ENCODE results near the gene CERKL.

The CERKL gene

DNA sequence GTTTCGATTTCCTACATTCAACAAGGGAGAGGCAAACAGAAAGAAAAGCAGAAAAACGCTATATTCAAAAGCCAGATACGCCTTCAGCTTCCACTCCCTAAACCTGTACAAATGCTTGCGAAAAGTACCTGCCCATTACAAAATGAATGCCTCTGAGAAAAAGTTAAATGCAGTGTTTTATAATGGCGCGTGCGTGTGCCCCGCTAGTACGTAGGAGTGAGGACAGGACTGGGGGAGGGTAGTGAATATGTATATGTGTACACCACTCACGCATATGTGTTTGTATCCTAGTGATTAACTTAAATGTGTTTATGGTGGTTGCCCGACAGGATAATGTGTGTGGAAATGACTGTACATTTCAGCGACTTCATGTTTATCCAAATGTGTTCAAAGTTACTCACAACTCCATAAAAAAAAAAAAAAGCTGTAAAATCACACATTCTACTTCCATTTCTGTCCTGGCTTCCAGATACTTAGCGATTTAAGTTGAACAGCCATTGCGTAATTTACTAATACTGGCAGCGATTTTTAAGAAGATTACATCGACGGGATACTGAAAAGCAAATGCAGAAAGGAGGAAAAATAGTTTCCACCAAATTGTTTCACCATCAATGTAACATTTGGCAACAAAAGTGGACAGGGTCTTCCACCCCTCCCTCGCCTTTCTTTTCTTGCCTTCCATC is 22.1 kb upstream of the CERKL start:
- DNase-seq (ENCODE audit: low read depth, low spot score) = no peak

DNA sequence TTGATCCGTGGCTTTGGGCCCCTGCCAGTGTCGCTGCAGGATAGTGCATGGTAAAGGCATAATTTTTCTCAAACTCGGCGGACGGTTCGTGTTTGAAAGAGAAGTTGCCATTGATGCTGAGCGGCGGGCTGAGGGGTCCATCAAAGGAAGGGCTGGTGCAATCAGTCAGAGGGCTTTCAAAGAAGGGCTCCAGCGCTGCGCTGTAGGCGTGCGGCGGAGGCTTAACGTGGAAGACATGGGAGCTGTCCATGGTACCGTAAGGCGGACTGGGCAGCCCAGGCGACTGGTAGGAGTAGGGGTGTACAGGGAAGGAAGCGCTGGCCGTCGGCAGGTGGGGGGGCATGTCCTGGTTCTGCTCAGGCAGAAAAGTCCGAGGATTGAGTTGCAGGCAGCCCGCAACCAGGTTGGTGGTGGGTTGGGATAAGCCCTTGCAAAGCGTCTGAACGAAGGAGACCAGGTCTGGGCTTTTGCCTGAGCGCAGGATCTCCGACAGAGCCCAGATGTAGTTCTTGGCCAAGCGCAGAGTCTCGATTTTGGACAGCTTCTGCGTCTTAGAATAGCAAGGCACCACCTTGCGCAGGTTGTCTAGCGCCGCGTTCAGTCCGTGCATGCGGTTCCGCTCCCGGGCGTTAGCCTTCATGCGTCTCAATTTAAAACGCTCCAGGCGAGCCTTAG is 21.1 kb upstream of the CERKL start:
- DNase-seq (ENCODE audit: low read depth, low spot score) = peak; percentile 7

DNA sequence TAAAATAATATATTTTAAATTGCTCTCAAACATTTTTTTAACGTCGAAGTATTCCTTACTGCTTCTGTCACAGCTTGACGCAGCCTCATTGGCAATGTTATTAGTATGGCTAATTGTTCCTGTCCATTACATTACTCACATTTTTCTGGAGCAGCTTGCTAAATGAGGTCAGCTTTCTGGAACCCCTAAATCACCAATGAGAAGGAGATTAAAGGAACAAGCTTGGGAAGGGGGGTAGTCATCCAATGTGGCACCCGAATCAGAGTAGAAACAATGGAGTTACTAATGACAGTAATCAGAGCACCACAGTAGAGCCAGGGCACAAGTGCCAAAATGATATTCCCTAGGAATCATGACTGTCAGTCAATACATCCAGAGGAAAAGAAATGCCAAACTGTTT is 18.3 kb upstream of the CERKL start:
- DNase-seq (ENCODE audit: low read depth, low spot score) = no peak

DNA sequence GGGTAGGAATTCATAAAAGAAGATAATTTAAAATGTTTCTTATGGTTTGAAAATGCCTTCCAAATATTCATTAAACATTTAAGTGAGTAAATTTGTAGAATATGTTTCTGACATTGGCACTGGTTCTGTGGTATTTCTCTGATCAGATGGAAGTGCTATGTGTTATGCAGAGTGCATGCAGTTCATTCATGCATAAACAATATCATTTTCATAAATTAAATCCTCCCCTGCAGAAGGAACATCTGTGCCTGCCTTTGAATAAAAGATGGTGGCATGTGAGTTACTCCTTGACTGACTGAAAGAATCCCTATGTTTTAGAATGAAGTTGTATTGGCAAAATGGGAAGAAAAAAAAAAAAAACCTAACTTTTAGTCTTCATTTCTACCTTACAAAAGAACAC is 17.6 kb upstream of the CERKL start:
- no peak for DNase-seq (ENCODE audit: low read depth, low spot score)

DNA sequence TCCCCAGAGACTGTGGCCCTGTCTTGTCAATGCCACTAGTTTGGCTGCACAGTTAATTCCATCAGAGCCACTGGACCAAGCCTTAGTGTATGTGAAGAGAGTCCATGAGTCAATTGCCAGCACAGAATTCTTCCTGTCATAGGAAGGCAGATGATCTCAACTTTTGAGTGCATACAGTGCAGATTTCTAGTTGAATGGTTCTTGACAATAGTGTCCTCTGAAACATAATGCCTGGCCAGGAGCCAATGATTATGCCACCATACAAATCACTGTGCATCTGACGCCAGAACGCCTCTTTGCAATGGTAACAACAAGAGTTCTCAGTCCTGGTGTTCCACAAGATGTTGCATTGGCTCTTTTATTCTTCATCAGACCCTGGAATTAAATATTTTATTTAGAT is 16.3 kb upstream of the CERKL start:
- DNase-seq (ENCODE audit: low read depth, low spot score) = no peak

DNA sequence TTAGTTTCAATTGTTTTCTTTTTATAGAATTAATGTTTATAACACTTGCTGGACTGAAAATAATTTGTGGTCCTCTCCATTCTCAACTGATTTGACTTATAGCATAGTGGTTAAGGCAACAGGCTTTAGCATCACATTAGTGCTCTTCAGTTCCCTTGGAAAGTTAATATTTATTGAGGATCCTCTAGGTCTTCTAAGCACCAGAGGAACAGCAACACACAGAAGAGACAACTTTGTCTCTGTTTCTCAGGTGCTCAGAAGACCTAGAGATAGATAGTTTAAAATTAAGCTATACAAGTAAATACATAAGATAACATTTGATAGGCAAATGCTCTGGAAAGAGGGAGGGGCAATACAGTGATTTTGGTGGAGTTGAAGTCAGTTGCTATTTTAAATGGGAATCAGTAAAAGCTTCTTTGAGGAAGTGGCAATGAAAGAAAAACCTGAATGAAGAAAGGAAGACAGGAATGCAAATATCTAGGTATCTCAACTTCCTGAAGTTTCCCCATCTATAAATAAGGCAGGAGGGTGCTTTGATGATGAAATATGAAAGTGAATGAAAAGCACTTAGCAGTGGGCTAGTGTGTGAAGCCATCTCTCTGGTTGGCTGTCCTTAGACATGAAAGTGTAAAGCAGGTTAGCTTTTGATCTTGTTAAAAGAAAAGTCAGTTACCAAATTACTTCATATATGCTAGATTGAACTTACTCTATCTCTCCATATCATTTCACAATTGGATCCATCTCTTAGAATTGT is 15.5 kb upstream of the CERKL start:
- no peak for DNase-seq (ENCODE audit: low read depth, low spot score)

DNA sequence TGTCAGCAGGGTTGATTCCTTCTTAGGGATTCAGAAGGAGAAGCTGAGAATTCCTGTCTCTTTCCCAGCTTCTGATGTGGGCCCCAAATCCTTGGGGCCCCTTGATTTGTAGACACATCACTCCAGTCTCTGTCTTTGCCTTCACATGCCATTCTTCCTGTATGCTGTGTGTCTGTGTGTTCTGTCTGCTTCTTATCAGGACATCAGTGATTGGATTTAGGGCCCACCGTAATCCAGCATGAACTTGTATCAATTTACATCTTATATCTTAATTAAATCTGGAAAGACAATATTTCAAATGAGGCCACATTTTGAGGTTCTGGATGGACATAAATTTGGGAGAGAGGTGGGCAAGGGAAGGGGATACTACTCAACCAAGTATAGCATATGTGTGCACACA is 13.7 kb upstream of the CERKL start:
- no peak for DNase-seq (ENCODE audit: low read depth, low spot score)

DNA sequence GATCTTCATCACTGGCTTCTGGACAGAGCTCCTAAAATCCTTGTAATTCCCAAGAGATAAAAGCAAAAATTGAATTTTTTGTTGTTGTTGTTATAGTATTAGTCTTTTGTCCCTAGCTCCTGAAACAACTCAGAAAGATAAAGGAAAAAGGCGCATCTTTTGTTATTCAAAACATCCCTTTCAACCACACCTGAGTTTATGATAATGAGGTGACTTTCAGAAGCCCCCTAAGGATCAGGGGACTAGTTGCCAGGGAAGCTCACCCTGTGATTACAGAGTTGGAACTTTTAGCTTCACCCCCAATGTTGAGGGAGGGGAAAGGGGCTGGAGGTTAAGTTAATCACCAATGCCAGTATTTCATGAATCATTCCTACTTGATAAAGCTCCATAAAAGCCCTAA is 10.3 kb upstream of the CERKL start:
- DNase-seq (ENCODE audit: low read depth, low spot score) = no peak

DNA sequence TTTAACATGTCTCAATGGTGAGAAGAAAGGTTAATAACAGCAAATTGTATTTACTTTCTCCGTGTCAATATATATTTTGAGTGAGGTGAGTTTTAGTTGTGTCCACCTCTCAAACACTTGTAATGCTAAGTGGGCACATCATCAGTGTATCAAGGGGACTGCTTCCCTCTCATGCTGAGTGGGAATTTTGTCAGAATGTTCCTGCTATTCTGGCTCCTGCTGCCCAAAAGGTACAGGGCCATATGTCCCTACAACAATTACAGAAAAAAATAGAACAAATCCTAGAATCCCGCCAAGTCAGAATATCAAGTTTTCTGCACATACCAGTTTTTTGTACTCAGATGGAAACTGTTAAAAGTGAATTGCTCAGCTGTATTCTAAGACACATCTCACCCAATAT is 5.4 kb upstream of the CERKL start:
- no peak for DNase-seq (ENCODE audit: low read depth, low spot score)

DNA sequence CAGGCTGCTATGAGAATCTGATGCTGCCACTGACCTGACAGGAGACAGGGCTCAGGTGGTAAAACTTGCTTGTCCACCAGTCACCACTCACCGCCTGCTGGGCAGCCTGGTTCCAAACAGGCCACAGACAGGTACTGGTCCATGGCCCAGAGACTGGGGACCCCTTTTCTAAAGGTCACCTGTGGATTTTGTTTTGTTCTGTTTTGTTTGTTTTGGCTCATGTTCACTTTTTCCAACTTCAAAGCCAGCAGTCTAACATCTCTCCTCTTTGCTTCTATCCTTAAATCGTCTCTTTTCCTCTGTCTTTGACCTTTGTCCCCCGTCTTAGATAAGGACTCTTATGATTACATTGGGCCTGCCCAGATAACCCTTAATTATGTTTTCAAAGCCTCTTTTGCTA is 3.3 kb upstream of the CERKL start:
- no peak for DNase-seq (ENCODE audit: low read depth, low spot score)

DNA sequence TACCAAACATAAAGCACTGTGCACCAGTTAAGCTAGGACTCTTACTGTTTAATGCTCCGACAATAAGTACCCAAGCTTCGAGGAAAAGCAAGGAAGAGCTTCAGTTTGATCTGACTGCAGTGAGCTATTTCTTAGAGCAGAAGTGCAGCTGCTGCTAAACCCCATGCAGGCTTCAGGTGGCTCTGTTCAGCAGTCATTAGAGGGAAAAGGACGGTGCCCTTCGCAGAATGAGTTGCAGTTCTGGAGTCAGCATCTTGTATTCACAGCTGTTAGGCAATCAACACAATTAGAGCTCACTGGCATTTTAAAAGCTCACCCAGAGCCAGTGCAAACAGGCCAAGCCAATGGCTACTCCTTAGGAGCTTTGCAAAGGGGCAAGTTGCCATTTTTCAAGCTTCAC is 1.5 kb upstream of the CERKL start:
- no peak for DNase-seq (ENCODE audit: low read depth, low spot score)

DNA sequence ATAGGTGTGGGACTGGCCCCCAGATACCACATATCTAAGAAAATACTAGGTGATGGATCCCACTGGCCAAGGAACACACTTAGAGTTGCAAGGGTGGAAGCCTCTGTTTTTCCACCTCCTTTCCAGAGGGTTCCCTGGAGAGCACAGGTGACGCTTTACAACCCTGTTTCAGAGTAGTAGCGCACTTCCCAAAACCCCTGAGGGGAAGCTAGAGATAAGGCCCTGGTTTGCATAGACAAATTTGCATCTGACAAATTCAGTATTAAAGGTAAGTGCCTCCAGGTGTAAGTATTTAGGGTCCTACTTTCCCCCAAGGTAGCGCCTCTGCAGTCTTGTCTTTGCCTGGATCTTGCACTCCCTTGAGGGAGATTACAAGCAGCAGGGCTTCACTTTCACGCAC is 474 bp upstream of the CERKL start:
- DNase-seq (ENCODE audit: low read depth, low spot score) = no peak

DNA sequence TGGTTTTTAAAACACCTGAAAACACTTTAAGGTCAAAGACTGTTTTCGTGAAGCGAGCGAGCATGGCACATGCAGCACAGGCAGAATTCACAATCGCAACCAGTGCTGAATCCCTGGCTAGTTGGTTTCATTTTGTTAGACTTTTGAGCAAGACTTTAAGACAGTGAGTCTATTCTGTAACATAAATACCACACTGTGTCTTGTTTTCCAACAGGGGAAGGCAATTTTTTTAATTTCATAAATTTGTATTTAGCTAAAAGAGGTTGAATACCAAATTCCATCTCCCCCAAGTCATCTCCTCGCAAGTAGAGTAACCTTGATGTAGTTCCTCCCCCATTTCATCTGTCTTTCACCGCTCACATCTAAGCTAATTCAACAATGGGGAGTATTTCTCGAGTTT is 1.4 kb downstream of the CERKL start:
- no peak for DNase-seq (ENCODE audit: low read depth, low spot score)

DNA sequence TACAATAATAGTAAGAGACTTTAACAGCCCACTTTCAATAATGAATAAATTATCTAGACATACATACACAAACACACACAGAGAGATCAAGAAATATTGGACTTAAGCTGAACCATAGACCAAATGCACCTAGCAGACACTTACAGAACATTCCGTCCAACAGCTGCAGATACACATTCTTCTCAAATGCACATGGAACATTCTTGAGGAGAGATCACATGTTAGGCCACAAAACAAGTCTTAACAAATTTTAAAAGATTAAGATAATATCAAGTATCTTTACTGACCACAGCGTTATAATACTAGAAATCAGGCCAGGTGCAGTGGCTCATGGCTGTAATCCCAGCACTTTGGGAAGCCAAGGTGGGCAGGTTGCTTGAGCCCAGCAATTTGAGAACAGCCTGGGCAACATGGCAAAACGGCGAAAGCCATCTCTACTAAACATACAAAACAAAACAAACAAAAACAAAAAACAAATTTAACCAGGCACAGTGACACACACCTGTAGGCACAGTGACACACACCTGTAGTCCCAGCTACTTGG is 7.4 kb downstream of the CERKL start:
- DNase-seq (ENCODE audit: low read depth, low spot score) = no peak

DNA sequence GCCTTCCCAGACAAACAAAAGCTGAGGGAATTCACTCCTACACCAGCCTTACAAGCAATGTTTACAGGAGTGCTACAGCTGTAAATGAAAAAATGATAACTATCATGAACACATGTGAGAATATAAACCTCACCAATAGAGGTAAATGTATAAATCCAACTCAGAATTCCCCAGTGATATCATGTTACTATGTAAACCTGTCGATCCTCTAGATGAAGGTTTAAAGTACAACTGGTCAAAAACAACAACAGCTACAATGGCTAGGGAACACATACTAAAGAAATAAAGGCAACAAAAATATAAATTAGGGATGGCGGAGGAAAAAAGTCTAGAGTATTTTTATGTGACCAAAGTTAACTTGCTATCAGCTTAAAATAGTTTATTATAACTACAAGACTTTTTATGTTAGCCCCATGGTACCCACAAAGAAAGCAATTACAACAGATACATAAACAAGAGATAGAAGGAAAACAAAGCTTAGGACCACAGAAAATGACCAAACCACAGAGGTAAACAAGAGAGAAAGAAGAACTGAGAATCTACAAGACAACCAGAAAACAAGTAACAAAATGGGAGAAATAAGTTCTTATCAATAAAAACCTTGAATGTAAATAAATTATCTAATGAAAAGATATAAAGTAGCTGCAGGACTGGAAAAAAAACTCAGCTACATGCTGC is 8.3 kb downstream of the CERKL start:
- no peak for DNase-seq (ENCODE audit: low read depth, low spot score)

DNA sequence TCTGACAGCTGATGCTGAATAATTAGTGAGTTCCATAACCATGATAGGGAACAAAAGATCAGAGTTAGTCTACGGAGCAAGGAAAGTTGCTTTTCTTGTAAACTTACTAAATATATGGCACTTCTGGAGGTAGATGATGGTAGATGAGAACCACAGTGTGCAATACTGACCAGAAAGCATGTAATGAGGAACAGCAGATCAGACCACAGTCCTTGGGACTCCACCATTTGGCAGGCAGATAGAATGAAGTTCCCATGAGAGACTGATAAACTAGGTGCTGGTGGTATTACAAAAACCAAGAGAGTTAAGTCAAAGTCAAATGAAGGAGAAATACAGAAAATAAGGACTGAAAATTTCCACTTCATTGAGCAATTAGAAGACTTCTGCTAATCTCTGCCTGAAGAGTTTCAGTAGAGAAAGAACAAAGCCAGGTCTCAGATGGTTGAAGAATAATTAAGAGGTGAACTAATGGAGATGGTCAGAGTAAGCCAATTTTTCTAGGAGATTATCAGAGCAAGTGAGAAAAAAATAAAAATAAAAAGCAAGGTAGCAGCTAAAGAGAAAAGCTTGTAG is 10.4 kb downstream of the CERKL start:
- no peak for DNase-seq (ENCODE audit: low read depth, low spot score)

DNA sequence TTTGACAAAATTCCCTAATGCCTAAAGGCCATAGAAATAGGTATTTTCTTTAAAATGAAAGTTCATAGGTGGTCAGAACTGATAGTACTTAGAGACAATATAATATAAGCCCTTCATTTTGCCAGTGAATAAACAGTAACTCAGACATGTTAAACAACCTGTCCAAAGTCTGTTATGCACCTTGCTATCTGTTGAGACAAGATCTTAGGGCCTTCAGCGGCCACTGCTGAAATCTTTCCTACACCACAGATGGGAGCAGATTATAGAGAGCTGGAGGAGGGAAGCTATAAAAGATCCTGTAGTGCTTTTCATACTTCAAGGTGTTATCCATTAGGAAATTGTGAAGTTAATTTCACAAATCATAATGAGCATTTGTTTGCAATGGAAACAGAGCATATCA is 13.8 kb downstream of the CERKL start:
- no peak for DNase-seq (ENCODE audit: low read depth, low spot score)

DNA sequence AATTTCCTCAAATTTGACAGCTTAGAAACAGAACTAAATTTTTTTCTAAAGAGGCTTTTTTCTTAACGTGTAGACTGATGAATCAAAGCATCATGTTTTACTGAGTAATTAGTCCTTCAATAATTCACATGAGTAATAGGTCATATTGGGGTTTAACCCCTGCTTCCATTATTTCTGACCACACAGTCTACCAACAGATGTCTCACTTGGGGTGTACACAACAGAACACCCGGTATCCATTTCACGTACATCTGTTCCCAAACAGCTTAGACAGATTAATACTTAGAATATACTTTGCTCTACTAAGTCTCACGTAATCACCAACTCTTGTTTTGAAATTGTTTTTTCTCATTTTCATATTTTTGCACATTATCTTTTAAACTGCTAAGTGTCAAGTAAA is 14.8 kb downstream of the CERKL start:
- no peak for DNase-seq (ENCODE audit: low read depth, low spot score)

DNA sequence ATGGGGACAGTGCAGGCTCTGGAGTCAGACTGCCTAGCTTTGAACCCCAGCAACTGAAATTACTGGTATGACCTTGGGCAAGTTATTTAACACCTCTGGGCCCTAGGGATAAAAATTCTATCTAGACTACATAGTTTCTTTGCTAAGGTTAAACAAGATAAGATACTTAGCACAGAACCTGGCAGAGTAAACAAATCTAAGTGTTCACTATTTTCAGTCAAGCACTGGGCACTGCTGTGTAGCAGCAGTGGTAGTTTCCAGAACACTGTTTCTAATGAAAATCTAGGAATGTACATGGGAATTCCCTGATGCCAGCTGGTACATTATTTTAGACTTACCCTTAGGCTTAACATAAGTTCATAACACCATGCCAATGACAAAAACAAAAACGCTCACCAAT is 17.2 kb downstream of the CERKL start:
- DNase-seq (ENCODE audit: low read depth, low spot score) = no peak

DNA sequence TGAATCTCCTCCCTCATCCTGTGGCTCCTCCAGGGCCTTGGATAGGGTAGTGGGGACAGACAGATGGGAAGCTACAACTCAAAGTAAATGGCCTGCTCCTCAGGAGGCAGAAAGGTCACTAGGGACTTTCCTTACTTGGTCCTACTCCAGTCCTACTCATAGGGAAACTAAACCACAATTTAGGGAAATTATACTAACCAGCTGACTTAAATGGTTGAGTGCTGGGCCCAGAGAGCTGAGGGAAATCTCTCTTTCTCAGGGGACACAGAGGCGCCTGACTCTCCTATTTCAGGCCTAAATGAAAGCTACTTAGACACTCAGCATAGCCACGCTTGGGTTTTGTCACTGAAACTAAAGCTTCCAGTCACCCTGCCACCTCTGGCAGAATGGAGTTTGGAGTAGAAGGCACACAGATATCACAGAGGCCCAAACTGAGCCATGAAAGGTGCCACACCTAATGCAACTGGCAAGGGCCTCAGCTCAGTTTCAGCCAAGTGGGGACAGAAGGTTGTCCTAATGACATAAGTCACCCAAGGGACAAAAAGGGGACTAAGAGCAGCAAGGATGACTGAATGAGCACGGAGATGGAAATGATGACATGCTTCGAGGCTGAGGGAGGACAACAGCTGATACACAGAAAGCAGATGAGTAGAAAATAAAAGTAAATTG is 24.0 kb downstream of the CERKL start:
- DNase-seq (ENCODE audit: low read depth, low spot score) = no peak
